Endodermal cell (in vitro differentiated cells): ENCODE data around the gene MAPT. TPM values are rescaled to one million over a fixed set of nuclear protein-coding genes. Genes with fewer than 3 reads are reported as not detected.

Experiments
- DNase-seq: peaks from one replicate; pipeline ENCODE4 v3.0.0-alpha.2; 2017
- H3K27ac ChIP-seq: 2 replicates; pipeline ENCODE4 v1.5.1; 2013; ENCODE audit warnings: mild to moderate bottlenecking, low read depth, low read length, moderate library complexity
- H3K27me3 ChIP-seq: 2 replicates; pipeline ENCODE4 v1.6.1; 2013; ENCODE audit warnings: mild to moderate bottlenecking, low read length, moderate library complexity; ENCODE audit not compliant: insufficient read depth, control insufficient read depth, poor library complexity, severe bottlenecking
- H3K36me3 ChIP-seq: 2 replicates; pipeline ENCODE4 v1.7.0; 2013; ENCODE audit warnings: mild to moderate bottlenecking, low read length, moderate library complexity; ENCODE audit not compliant: control insufficient read depth, insufficient read depth
- H3K4me1 ChIP-seq: one replicate; pipeline ENCODE4 v1.7.0; 2013; ENCODE audit warnings: low read length; ENCODE audit not compliant: control insufficient read depth, insufficient read depth
- H3K4me3 ChIP-seq: 2 replicates; pipeline ENCODE4 v1.5.1; 2013; ENCODE audit warnings: mild to moderate bottlenecking, low read length, moderate library complexity
- H3K9ac ChIP-seq: 2 replicates; pipeline ENCODE4 v1.6.1; 2013; ENCODE audit warnings: mild to moderate bottlenecking, low read length, moderate library complexity; ENCODE audit not compliant: poor library complexity, severe bottlenecking; ENCODE audit errors: extremely low read depth
- H3K9me3 ChIP-seq: 2 replicates; pipeline ENCODE4 v1.6.1; 2013; ENCODE audit warnings: mild to moderate bottlenecking, low read length, moderate library complexity; ENCODE audit not compliant: control insufficient read depth
- H3K27ac Mint-ChIP-seq: 2 replicates; pipeline ENCODE4 v1.8.0; 2020; ENCODE audit warnings: mixed read lengths
- H3K27me3 Mint-ChIP-seq: 2 replicates; pipeline ENCODE4 v1.8.0; 2021; ENCODE audit warnings: mild to moderate bottlenecking, mixed read lengths; ENCODE audit not compliant: insufficient read depth
- H3K36me3 Mint-ChIP-seq: 2 replicates; pipeline ENCODE4 v1.8.0; 2020; ENCODE audit warnings: low read depth, mixed read lengths
- H3K4me1 Mint-ChIP-seq: 2 replicates; pipeline ENCODE4 v1.8.0; 2020; ENCODE audit warnings: mixed read lengths
- H3K4me3 Mint-ChIP-seq: 2 replicates; pipeline ENCODE4 v1.8.0; 2020; ENCODE audit warnings: mild to moderate bottlenecking, moderate library complexity, mixed read lengths
- H3K9me3 Mint-ChIP-seq: 2 replicates; pipeline ENCODE4 v1.8.0; 2020; ENCODE audit warnings: mild to moderate bottlenecking, mixed read lengths
- WGBS, 2 experiments: methylation state at CpG; one replicate each; pipeline versions ENCODE4 v1.1.5 to v1.1.7; 2013; ENCODE audit warnings: missing lambda C conversion rate in 2 of 2, mixed read lengths in 1 of 2; ENCODE audit not compliant: insufficient coverage in 1 of 2, insufficient read length in 1 of 2; 5-methylcytosine and 5-hydroxymethylcytosine counted together
- total RNA-seq, 2 donors: library from RNA; stranded (reverse); fragmentation: NEBNext Ultra II Directional in 1 of 2; extraction: Animal tissue kit (Norgen Biotek cat#: 25700) in 1 of 2; gene quantifications; 2 replicates in 1 of 2; 3 replicates in 1 of 2; pipeline ENCODE4 v1.2.1, GENCODE V29; 2021
- TF ChIP-seq, protein P1 (sequence below): fragments of 200-600 bp; sonication (generic); conservative IDR thresholded peaks from 2 replicates; pipeline ENCODE4 v1.5.0; 2021; ENCODE audit warnings: antibody characterized with exemption, mild to moderate bottlenecking

MAPT gene
- total RNA-seq, 2 donors from 2014 or later: 0.69 to 0.73 TPM

DNA sequence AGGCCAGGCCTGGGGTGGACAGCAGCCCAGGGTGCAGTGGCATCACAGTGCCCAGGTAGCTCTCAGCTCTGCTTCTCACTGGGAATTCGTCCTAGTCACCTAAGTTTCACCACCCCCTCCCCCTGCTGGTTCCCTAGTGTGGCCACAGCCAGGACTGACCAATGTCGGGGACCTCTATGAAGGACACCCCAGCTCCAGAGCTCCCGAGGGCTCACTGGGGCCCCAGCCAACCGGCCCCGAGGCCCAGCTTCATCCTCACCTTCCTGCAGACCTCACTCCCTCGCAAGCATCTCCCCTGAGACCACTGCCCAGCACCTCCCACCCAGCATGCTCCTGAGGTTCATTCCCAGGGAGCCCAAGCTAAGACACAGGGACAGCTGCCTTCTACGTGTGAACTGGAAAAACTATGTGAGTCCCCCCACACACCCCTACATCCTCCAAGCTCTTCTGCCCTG is 44.8 kb upstream of the MAPT start:
- DNase-seq: no peak
- Histone ChIP-seq H3K4me3 (no peak overlapping the region), H3K27ac (no peak overlapping the region), H3K4me1 (no peaks in the 10 kb centered on the region), H3K27me3 (peaks cover 14% of the 10 kb centered on the region), H3K36me3 (no peaks in the 10 kb centered on the region), H3K9ac (no peak overlapping the region), H3K9me3 (no peaks in the 10 kb centered on the region)
- no peak overlapping the region for H3K27ac Mint-ChIP-seq
- no peaks in the 10 kb centered on the region for H3K4me1 Mint-ChIP-seq
- no peak overlapping the region for H3K4me3 Mint-ChIP-seq
- H3K36me3 Mint-ChIP-seq: no peaks in the 10 kb centered on the region
- TF ChIP-seq, protein P1, sequence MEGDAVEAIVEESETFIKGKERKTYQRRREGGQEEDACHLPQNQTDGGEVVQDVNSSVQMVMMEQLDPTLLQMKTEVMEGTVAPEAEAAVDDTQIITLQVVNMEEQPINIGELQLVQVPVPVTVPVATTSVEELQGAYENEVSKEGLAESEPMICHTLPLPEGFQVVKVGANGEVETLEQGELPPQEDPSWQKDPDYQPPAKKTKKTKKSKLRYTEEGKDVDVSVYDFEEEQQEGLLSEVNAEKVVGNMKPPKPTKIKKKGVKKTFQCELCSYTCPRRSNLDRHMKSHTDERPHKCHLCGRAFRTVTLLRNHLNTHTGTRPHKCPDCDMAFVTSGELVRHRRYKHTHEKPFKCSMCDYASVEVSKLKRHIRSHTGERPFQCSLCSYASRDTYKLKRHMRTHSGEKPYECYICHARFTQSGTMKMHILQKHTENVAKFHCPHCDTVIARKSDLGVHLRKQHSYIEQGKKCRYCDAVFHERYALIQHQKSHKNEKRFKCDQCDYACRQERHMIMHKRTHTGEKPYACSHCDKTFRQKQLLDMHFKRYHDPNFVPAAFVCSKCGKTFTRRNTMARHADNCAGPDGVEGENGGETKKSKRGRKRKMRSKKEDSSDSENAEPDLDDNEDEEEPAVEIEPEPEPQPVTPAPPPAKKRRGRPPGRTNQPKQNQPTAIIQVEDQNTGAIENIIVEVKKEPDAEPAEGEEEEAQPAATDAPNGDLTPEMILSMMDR: no peak
- peaks cover 11% of the 10 kb centered on the region for H3K27me3 Mint-ChIP-seq
- H3K9me3 Mint-ChIP-seq: no peaks in the 10 kb centered on the region
- WGBS, 2 experiments: 80% methylated on average over 7 of the region's 7 CpGs; no CpG with 5 or more reads in 1 of the 2 experiments

DNA sequence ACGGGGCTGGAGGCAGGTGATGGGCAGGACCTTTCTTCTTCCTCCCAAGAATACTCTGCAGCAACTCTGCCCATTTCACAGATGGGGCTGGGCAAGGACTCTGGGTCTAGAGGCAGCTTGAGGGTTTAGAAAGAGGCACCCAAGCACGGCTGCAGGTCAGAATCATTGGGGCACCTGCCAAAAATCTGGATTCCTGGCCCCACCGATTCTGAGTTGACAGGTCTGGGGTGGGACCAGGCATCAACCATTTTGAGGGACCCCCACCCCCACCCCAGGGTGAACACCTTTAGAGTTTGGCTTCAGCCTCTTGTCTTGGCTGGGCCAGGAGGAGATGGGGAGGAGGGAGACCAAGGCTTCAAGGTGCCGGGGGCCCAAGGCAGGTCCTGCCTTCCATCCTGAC is 44.3 kb upstream of the MAPT start:
- Histone ChIP-seq H3K36me3 (no peaks in the 10 kb centered on the region), H3K9ac (no peak overlapping the region), H3K27ac (no peak overlapping the region), H3K9me3 (no peaks in the 10 kb centered on the region), H3K4me3 (no peak overlapping the region), H3K4me1 (no peaks in the 10 kb centered on the region), H3K27me3 (peaks cover 14% of the 10 kb centered on the region)
- Mint-ChIP-seq H3K9me3 (no peaks in the 10 kb centered on the region), H3K36me3 (no peaks in the 10 kb centered on the region), H3K27ac (no peak overlapping the region), H3K4me1 (no peaks in the 10 kb centered on the region), H3K4me3 (no peak overlapping the region), H3K27me3 (peaks cover 12% of the 10 kb centered on the region)
- WGBS, 2 experiments: 89 to 94% methylated on average over 2 to 4 of the region's 4 CpGs
- TF ChIP-seq, protein P1: no peak
- DNase-seq: no peak

DNA sequence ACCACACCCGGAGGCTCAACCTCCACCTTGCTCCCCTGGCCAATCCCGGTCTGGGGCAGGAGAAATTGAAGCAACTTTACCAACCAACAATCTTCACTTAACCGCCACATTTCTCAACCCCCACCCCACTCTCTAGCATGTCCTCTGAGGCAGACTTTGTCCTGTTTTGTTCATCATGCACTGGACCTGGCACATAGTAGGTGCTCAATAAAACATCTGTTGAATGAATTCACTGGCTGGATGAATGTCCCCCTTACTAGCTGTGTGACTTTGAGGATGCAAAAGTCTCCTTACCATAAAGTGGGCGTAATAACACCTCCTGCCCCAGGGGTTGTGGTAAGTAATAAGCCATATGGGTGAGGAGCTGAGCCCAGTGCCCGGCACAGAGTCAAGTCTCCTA is 43.9 kb upstream of the MAPT start:
- Mint-ChIP-seq H3K9me3 (no peaks in the 10 kb centered on the region), H3K27me3 (peaks cover 14% of the 10 kb centered on the region), H3K4me1 (no peaks in the 10 kb centered on the region), H3K36me3 (no peaks in the 10 kb centered on the region), H3K27ac (no peak overlapping the region), H3K4me3 (no peak overlapping the region)
- TF ChIP-seq, protein P1: no peak
- no peaks in the 10 kb centered on the region for H3K36me3 ChIP-seq
- 81 to 90% methylated on average over 3 to 5 of the region's 5 CpGs for WGBS, 2 experiments
- no peak overlapping the region for H3K4me3 ChIP-seq
- no peak for DNase-seq
- no peaks in the 10 kb centered on the region for H3K4me1 ChIP-seq
- H3K27me3 ChIP-seq: peaks cover 18% of the 10 kb centered on the region
- no peak overlapping the region for H3K27ac ChIP-seq
- no peak overlapping the region for H3K9ac ChIP-seq
- no peaks in the 10 kb centered on the region for H3K9me3 ChIP-seq
